Loucy (cell line): ENCODE results near the gene UTP4.

ENCODE experiments used
- H2AFZ ChIP-seq: fragments of 200-600 bp; sonication (generic); 2 replicates; pipeline ENCODE4 v1.6.0; 2016; ENCODE audit warnings: antibody characterized with exemption, mild to moderate bottlenecking, low read length, moderate library complexity
- H3F3A ChIP-seq: fragments of 200-600 bp; 2 replicates; pipeline ENCODE4 v1.6.0; 2016; ENCODE audit warnings: antibody characterized with exemption, low read depth, mild to moderate bottlenecking
- H3K27me3 ChIP-seq: fragments of 200-600 bp; sonication (generic); 2 replicates; pipeline ENCODE4 v1.6.1; 2014; ENCODE audit warnings: low read length, mild to moderate bottlenecking; ENCODE audit not compliant: insufficient read depth, poor library complexity, severe bottlenecking
- H3K36me3 ChIP-seq: fragments of 200-600 bp; sonication (generic); 2 replicates; pipeline ENCODE4 v1.6.1; 2016; ENCODE audit warnings: low read length; ENCODE audit not compliant: insufficient read depth
- H3K4me1 ChIP-seq: fragments of 200-600 bp; sonication (generic); 2 replicates; pipeline ENCODE4 v1.5.1; 2014; ENCODE audit warnings: low read length, mild to moderate bottlenecking; ENCODE audit not compliant: insufficient read depth, poor library complexity, severe bottlenecking
- H3K4me2 ChIP-seq: fragments of 200-600 bp; sonication (generic); 2 replicates; pipeline ENCODE4 v1.6.0; 2014; ENCODE audit warnings: antibody characterized with exemption, low read length, low read depth, mild to moderate bottlenecking; ENCODE audit not compliant: poor library complexity, severe bottlenecking
- H3K4me3 ChIP-seq: fragments of 200-600 bp; sonication (generic); 2 replicates; pipeline ENCODE4 v1.5.1; 2014; ENCODE audit warnings: low read length, mild to moderate bottlenecking, mixed read lengths; ENCODE audit not compliant: poor library complexity, severe bottlenecking
- H3K79me2 ChIP-seq: fragments of 200-600 bp; sonication (generic); 2 replicates; pipeline ENCODE4 v1.6.1; 2014; ENCODE audit warnings: low read length; ENCODE audit not compliant: insufficient read depth
- H3K9ac ChIP-seq: fragments of 200-600 bp; sonication (generic); 2 replicates; pipeline ENCODE4 v1.6.0; 2014; ENCODE audit warnings: mild to moderate bottlenecking, low read depth, low read length, moderate library complexity; ENCODE audit not compliant: poor library complexity, severe bottlenecking
- H3K9me2 ChIP-seq: fragments of 200-600 bp; sonication (generic); replicated peaks from 2 replicates; pipeline ENCODE4 v1.6.1; 2016; ENCODE audit warnings: low read depth, low read length, mixed read lengths
- H3K9me3 ChIP-seq: fragments of 200-600 bp; sonication (generic); 2 replicates; pipeline ENCODE4 v1.6.1; 2014; ENCODE audit warnings: mild to moderate bottlenecking, antibody characterized with exemption, low read length, low read depth; ENCODE audit not compliant: insufficient read depth
- H4K20me1 ChIP-seq: fragments of 200-600 bp; sonication (generic); 2 replicates; pipeline ENCODE4 v1.6.0; 2014; ENCODE audit warnings: antibody characterized with exemption, low read length, mild to moderate bottlenecking; ENCODE audit not compliant: insufficient read depth, poor library complexity, severe bottlenecking
- EZH2phosphoT487 ChIP-seq: fragments of 200-600 bp; IDR thresholded peaks from 2 replicates; pipeline ENCODE4 v1.6.1; 2018; ENCODE audit warnings: antibody characterized with exemption, mild to moderate bottlenecking, moderate library complexity, borderline replicate concordance
- TF ChIP-seq, protein P1 (sequence below): fragments of 200-600 bp; sonication (generic); conservative IDR thresholded peaks from 2 replicates; pipeline ENCODE4 v1.5.1; 2014; ENCODE audit warnings: mild to moderate bottlenecking, antibody characterized with exemption, low read length

The UTP4 gene

DNA sequence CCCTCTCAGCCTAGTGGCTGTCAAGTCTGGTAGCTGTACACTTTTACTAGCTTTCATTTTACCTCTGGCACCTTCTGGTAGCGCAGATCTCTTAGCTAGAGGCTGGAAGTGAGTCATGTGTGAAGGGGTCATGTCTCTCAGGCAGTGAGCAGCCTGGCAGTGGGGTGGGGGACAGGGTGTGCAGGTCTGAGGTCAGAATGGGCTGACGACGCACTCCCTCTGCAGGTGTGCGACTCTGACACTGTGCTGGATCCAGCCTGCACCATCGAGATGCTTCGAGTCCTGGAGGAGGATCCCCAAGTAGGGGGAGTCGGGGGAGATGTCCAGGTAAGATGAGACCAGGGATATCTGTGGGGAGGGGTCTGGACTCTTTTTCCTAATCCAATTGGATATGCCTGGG, 19.2 kb upstream of the UTP4 start:
- H4K20me1 ChIP-seq, result no peaks in the 10 kb centered on the region
- H3K4me3 ChIP-seq, result no peak overlapping the region
- H3K27me3 ChIP-seq, result no peaks in the 10 kb centered on the region
- H3K9me3 ChIP-seq, result no peaks in the 10 kb centered on the region
- H2AFZ ChIP-seq, result no peak overlapping the region
- no peaks in the 10 kb centered on the region for H3F3A ChIP-seq
- no peak overlapping the region for H3K9ac ChIP-seq
- H3K4me2 ChIP-seq, result no peak overlapping the region
- H3K79me2 ChIP-seq, result no peaks in the 10 kb centered on the region
- TF ChIP-seq, protein P1, sequence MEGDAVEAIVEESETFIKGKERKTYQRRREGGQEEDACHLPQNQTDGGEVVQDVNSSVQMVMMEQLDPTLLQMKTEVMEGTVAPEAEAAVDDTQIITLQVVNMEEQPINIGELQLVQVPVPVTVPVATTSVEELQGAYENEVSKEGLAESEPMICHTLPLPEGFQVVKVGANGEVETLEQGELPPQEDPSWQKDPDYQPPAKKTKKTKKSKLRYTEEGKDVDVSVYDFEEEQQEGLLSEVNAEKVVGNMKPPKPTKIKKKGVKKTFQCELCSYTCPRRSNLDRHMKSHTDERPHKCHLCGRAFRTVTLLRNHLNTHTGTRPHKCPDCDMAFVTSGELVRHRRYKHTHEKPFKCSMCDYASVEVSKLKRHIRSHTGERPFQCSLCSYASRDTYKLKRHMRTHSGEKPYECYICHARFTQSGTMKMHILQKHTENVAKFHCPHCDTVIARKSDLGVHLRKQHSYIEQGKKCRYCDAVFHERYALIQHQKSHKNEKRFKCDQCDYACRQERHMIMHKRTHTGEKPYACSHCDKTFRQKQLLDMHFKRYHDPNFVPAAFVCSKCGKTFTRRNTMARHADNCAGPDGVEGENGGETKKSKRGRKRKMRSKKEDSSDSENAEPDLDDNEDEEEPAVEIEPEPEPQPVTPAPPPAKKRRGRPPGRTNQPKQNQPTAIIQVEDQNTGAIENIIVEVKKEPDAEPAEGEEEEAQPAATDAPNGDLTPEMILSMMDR, result no peak
- TF ChIP-seq EZH2phosphoT487, result no peak
- peaks cover 20% of the 10 kb centered on the region; the same call in 1 of the 2 replicates for H3K36me3 ChIP-seq
- H3K4me1 ChIP-seq, result no peaks in the 10 kb centered on the region
- H3K9me2 ChIP-seq, result no peaks in the 10 kb centered on the region

DNA sequence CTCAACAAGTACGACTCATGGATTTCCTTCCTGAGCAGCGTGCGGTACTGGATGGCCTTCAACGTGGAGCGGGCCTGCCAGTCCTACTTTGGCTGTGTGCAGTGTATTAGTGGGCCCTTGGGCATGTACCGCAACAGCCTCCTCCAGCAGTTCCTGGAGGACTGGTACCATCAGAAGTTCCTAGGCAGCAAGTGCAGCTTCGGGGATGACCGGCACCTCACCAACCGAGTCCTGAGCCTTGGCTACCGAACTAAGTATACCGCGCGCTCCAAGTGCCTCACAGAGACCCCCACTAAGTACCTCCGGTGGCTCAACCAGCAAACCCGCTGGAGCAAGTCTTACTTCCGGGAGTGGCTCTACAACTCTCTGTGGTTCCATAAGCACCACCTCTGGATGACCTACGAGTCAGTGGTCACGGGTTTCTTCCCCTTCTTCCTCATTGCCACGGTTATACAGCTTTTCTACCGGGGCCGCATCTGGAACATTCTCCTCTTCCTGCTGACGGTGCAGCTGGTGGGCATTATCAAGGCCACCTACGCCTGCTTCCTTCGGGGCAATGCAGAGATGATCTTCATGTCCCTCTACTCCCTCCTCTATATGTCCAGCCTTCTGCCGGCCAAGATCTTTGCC, 18.0 kb upstream of the UTP4 start:
- no peak overlapping the region for H3K4me3 ChIP-seq
- H3K9ac ChIP-seq, result no peak overlapping the region
- TF ChIP-seq, protein P1, result no peak
- TF ChIP-seq EZH2phosphoT487, result no peak
- no peaks in the 10 kb centered on the region for H3K9me2 ChIP-seq
- no peaks in the 10 kb centered on the region for H3F3A ChIP-seq
- H3K27me3 ChIP-seq, result no peaks in the 10 kb centered on the region
- H4K20me1 ChIP-seq, result no peaks in the 10 kb centered on the region
- H3K9me3 ChIP-seq, result no peaks in the 10 kb centered on the region
- H3K79me2 ChIP-seq, result no peaks in the 10 kb centered on the region
- no peak overlapping the region for H3K4me2 ChIP-seq
- H3K4me1 ChIP-seq, result no peaks in the 10 kb centered on the region
- H3K36me3 ChIP-seq, result peaks cover 30% of the 10 kb centered on the region; the same call in 1 of the 2 replicates
- no peak overlapping the region for H2AFZ ChIP-seq

DNA sequence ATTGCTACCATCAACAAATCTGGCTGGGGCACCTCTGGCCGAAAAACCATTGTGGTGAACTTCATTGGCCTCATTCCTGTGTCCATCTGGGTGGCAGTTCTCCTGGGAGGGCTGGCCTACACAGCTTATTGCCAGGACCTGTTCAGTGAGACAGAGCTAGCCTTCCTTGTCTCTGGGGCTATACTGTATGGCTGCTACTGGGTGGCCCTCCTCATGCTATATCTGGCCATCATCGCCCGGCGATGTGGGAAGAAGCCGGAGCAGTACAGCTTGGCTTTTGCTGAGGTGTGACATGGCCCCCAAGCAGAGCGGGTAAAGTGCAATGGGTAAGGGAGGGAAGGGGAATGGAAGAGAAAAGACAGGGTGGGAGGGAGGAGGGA, 17.5 kb upstream of the UTP4 start:
- Histone ChIP-seq H2AFZ (no peak overlapping the region), H3K36me3 (peaks cover 35% of the 10 kb centered on the region; the same call in 1 of the 2 replicates), H4K20me1 (no peaks in the 10 kb centered on the region), H3K9me3 (no peaks in the 10 kb centered on the region), H3K79me2 (no peaks in the 10 kb centered on the region), H3K9ac (no peak overlapping the region), H3K4me3 (no peak overlapping the region), H3K4me2 (no peak overlapping the region), H3K27me3 (no peaks in the 10 kb centered on the region), H3K4me1 (no peaks in the 10 kb centered on the region), H3K9me2 (no peaks in the 10 kb centered on the region), H3F3A (no peaks in the 10 kb centered on the region)
- TF ChIP-seq, protein P1, result no peak
- TF ChIP-seq EZH2phosphoT487, result no peak
